ENCODE data around the gene EEFSEC.

The EEFSEC gene

DNA sequence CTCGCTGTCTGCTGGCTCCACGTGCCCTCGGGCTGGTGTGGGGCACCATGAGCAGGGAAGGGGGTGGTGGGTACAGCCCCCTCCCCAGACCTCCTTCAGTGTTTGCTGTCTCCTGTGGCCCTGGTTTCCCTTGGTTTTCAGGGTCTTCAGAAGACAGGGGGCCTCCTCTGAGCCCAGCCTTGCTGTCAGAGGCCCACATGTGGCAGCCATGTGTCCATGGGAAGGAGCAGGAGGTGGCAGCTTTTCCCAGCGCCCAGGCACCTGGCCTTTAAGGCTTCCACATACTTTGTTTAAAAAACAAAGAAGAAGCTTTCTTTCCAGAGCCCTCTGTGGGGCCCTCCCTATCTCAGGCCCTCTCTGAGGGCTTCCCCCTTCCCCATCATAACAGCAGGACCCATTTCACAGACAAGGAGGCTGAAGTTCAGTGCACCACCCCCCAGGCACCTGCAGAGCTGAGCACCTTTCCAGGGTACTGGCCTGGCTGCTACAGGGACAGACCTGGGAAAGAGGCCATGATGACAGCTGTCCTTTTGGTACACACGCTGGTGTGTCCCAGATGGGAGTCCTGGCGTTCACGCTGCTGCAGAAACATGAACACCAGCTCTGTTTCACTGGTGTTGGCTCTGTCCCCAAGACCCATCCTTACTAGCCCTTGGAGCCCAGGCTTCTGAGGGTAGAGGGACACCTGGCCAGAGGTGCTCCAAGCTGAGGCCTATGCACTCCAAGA is 239.7 kb downstream of the EEFSEC start:
- DNase-seq (ENCODE audit: low spot score): no peak

DNA sequence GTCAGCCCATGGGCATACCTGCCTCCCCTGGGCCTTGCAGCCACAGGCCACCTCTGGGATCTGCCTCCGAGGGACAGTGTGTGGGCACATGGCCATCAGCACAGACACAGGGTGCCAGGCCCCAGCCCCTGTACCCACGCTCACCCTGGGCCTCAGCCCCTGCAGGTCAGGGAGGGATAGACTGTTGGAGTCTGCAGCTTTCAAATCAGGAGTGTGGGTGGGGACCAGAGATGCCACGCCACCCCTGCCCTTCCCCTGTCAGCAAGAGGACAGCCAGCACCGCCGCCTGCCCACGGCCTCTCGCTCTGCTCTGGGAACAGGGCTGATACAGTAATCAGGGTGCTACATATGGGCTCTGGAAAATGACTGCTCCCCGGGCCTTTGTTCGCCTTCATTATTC is 240.8 kb downstream of the EEFSEC start:
- no peak for DNase-seq (ENCODE audit: low spot score)

DNA sequence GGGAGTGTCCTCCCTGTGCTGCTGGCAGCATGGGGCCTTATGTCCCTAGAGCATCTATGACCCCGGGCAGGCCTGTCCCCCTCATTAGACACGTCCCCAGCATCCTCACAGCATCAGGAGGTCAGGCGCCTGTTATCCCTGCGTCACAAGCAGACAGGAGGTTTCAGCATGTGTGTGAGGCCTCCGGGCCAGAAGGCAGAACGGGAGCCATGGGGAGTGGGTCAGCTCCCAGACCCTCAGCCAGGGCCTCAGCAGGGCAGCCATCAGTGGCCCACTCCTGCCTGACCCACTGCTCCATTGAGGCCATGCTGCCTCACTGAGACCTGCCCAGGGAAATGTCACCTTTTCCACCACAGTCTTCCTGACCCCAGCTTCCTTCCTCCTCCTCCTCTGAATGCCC is 241.8 kb downstream of the EEFSEC start:
- no peak for DNase-seq (ENCODE audit: low spot score)

DNA sequence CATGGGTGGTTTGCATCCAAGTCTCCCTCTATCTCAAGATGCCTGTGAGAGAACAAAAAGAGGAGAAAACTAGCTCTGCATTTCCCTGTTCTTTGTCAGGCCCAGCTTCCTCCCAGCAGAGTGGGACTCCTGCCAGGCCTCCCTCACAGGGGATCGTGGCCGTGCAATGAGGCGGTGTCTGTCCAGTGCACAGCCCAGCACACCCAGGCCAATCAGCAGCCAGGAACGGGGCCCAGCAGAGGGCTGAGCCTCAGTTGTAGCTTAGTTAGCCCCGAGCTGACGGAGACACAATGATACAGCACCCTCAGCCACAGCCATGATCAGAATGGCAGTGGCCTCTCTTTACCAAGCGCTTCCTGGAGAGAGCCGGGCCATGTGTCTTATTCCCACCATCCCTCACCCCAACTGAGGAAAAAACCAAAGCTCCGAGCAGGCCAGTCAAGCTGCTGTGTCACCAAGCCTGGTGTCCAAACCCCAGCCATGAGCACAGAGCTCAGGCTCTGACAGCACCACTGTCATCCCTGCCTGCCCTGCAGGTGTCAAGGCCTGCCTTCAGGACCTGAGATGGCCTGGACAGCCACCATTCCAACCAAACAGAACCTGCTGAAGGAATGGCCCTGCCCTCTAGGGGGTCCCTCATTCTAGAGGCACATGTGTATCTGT is 242.3 kb downstream of the EEFSEC start:
- peak; percentile 29 for DNase-seq (ENCODE audit: low spot score)

DNA sequence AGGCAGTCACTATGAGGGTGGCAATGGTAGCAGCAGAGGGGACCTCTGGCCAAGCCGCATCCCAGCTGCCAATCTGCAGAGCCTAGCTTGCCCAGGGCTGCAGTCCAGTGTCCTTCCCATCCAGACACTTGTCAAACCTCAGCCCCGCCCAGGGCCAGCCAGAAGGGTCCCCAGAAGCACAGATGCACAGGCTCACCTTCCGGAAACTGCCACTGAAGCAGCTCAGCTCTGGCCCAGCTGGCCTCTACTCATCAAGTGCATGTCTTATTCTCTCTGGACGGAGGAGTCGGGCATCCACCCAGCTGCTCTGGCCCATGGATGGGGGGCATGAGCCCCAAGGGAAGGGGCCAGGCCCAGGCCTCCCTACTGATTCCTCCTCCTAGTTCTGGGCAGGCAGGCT is 244.2 kb downstream of the EEFSEC start:
- DNase-seq (ENCODE audit: low spot score): no peak

DNA sequence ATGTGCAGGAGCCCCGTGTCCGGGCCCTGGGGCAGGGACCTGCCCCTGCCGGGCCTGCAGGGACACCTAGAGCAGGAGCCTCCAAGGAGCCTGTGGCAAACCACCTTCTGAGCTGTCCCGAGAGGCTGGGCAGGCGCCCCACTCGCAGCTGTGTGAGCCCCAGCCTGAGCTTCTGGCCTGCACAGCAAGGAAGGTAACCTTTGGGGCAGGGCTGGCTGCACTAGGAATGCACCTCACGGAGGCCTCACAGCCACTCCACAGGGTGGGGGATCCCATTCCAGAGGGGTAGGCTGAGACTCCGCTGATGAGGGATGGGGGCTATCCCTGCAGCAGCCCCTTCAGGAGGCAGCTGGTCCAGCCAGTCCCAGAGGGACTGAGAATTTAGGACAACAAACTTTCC is 245.3 kb downstream of the EEFSEC start:
- DNase-seq (ENCODE audit: low spot score): no peak

DNA sequence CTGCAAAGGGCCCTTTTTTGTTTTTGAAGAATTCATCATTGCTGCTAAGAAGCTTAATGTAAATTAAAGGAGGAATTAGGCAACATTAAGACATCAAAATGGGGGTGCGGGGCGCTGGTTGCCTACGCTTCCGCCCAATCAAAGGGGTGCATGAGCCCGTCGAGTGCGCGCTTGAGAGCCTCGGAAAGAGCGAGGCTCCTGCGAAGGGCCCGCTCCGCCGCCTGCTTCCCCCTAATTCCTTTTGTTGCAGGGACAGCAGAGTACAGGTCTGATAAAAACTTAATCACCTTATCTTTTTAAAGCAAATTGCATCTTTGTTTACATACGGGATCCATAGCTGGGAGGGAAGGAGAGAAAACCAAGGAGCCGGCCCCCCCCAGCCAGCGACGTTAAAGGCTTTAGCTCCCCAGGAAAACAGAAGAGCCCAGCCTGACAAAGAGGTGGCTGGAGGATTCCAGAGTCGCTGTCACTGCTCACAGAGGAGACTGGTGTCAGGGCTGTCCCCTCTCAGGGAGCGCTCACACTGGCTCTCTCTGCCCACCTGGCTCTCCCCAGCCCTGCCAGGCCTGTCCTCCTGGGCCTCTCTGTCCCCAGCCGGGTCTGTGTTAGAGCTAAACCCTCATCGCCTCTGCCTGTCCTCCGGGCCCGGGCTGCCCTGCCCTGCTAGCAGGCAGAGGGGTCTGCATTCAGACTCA is 246.1 kb downstream of the EEFSEC start:
- no peak for DNase-seq (ENCODE audit: low spot score)

DNA sequence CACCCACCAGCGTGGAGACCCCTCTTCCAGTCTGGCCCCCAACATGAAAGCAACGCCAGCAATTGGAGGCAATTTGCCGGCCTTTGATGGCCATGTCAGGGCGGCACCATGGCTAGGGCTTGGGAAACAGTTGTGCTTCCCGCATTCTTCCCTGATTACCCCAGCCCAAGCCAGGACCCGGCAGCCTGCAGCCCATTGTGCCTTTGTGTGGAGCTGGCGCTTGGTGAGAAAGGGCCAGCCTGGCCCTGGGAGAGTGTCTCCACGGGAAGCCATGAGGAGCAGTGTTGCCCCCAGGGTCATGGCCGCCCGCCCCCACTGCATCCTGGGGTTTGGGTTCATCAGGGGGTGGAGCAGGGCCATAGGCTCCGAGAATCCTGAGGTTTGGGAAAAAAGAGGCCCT is 247.4 kb downstream of the EEFSEC start:
- DNase-seq (ENCODE audit: low spot score): no peak

DNA sequence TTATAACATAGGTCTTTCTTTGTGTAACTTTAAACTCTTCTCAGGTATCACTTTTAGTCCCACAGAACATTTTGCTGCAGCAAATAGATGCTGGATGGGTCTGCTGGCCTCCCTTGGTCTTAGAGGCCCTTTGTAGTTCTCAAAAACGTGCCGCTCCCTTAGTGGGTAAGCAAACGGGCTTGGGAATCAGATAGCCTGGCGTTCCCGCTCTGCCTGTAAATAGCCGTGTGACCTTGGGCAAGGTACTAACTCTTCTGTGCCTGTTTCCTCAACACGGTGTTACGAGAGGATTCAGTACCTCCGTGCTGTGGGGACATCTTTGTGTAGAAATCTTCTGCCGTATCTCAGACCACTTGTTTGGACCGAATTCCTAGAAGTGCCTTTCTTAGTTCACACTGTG is 249.0 kb downstream of the EEFSEC start:
- no peak for DNase-seq (ENCODE audit: low spot score)

DNA sequence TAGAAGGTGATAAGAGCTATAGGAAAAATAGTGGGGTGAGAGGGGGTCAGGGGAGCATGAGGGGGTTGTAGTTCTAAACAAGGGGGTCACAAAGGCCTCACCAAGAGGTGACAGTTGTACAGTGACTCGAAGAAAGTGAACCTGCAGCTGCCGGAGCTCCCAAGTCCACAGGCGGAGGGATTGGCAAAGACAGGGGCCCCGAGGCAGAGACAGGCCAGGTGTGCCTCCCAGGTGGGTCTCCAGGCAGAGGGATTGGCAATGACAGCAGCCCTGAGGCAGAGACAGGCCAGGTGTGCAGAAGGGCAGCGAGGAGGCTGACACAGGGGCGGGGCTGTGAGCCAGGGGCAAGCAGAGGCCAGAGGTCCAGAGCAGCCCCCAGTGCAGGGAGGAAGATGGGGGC is 249.7 kb downstream of the EEFSEC start:
- no peak for DNase-seq (ENCODE audit: low spot score)

DNA sequence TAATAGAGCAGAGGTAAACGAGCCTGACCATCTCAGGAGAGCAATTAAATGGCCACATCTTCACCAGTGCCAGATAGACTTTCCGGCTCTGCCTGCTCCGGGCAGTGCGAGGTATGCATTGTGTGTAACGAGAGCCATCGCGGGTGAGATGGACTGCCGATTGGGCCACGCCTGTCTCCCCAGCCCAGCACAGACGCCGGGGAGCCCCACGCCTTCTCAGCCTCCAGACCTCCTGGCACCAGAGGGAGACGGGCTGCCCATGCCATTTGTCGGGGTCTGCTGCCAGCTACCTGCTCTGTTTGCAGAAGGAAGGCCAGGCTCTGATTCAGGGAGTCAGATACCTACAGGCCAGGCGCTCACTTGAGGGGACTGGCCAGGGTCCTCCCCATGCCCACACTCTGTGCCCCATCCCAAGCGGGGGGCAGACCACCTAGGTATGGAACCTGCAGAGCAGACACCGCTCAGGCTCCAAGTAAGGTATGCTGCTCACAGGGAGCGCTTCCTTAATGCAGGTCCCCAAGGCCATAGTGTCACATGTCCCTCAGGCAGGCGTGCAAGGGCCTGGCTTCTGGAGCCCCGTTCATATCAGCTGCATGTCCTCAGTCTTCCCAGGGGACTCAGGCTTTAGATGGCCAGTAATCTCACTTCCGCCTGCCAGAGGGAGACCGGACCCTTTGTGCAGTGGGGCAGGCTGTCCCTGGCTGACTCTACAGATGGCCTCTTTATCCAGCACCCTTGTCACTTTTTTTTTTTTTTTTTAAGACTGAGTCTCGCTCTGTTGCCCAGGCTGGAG is 251.2 kb downstream of the EEFSEC start:
- DNase-seq (ENCODE audit: low spot score): no peak

DNA sequence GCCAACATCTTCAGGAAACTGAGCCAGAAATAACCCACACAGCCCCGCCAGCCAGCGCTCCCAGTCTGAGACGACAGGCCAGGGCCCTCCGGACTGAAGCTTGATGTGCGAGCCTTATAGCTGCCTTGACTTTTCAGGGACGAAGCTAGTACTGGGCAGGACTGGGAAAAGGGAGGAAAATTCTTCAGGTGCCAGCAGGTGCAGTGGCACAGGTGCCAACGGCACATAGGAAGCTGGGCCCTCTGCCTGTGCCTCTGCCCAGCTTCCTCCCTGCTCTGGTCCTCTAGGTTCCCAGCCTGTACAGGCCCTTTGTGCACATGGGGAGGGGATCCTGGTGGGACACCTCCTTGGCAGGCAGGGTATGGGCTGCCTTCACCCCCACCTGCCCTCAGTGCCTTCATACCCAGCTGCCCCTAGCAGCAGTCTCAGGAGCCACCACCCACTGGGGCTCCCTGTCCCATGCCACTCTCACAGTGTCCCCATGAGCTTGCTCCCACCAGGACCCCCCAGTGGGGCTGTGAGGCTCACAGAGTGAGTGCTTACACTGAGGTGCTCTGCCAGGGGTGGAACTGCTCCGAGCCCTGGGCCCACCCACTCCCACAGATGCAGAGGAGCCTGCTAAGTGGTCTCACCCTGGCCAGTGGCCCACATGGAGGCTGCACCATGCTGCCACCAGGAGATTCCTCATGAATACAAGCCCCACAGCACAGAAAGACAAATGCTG is 252.4 kb downstream of the EEFSEC start:
- DNase-seq (ENCODE audit: low spot score): no peak

DNA sequence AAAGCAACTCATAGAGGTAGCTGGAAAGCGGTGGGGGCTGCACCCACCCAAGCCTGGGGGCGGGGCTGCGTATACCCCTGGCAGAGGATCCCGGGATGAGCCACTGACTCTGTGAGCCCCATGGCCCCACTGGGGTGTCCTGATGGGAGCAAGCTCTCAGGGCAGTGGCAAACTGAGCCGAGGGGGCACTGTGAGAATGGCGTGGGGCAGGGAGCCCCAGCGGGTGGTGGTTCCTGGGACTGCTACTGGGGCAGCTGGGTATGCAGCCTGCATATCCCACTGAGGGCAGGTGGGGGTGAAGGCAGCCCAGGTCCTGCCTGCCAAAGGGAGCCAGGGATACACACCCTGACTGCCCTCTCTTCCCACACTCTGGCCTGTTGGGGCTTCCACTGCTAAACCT is 254.0 kb downstream of the EEFSEC start:
- DNase-seq (ENCODE audit: low spot score): no peak

DNA sequence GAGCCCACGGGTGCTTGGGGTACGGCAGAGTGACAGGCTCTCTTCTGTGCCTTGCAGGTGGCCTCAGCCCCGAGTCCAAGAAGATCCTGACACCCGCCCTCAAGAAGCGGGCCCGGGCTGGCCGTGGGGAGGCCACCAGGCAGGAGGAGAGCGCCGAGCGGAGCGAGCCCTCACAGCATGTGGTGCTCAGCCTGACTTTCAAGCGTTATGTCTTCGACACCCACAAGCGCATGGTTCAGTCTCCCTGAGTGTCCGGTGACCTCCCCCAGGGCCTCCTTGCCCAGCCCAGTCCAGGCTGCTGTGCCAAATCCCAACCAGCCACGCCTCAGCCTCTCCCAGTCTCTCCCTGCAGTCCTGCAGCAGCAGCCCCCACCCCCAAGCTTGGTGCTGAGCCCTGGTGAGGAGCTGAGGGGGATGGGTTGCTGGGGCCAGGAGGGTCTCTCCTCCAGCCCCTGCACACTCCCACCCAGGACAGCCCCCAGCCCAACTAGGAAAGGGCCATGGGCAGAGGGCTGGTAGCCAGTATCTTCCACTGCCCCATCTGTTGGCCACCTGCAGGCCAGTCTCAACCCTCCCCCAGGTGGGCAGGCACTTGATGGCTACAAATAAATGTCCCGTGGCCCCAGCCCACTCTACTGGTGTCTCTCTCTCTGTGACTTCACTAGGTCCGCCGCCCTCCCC is 254.9 kb downstream of the EEFSEC start:
- DNase-seq (ENCODE audit: low spot score): no peak

DNA sequence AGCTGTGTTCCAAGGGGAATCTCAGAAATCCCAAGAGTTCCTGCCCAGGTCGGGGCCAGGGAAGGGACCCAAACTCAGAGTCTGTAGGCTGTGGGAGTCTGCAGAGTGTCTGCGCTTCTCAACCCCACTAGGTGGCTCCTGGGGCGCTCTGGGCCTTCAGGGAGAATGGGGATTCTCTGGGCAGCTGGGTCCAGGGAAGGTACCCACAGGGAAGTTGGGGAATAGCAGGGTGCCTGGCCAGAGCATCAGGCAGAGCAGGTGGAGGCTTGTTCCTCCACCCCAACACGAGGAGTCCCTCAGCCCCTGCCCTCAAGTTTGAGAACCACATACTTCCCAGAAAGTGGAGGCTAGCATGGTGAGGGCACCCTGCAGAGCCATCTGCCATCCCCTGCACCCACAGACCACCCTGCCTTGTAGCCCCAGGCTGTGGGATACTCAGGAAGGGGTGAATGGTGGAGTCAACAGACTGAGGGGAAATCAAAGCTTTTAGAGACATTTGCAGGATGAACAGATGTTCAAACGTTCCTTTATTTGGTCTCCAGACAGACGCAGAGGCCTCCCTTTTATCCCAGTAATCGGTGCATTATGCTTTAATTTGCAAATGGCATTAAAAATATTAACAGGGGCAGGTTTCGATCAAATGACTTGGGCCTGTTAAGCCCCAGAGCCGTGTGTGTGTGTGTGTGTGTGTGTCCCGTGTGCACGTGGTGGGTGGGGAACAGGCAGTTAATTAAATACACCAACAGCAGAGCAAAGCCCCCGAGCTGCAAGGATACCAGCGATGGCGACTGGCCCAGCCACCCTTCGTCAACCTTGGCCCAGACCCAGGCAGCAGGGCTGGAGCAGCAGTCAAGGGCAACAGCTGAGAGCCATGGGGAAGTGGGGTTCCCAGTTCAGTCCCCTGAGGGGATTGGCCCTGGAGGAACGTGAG is 255.7 kb downstream of the EEFSEC start:
- no peak for DNase-seq (ENCODE audit: low spot score)

DNA sequence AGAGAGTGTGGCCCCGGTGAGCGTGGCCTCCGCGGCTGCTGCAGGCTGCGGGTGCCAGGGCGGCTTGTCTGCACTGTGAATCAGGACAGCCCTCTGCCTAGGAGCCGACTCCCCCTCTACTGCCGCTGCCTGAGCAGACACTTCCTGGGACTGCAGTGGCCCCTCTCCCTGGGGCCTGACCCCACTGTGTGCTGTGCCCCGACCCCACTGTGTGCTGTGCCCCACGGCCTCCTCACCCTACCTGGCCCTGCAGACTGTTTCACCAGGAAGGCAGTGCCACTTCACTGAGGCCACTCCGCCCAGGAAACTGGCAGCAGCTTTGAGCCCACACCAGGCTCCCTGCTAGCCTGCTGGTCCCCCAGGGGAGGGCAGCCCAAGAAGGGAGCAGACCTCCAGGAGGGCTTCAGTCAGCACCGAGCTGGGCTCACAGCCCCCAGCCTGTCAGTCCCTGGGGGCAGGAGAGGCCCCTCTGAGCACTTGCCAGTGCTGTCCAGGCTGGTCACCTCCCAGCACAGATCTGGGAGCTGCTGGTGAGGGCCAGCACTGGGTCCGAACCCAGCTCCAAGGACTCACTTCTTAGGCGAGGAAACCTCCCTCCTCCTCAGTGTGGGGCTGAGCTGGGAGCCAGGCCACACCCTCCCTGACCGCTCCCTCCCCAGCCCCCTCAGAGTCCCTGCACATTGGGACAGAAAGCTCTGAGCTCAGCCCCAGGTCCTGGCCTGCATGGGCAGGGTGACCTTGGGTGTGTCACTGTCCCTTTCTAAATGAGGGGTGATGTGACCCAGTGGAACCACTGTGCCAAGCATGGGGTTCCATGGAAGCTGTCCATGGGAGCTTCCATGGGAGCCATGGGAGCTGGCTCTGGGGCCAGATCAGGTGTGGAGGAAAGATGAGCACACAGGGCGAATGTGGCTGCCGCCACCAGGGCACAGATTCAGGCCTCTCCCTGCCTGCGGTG is 256.6 kb downstream of the EEFSEC start:
- DNase-seq (ENCODE audit: low spot score): no peak

DNA sequence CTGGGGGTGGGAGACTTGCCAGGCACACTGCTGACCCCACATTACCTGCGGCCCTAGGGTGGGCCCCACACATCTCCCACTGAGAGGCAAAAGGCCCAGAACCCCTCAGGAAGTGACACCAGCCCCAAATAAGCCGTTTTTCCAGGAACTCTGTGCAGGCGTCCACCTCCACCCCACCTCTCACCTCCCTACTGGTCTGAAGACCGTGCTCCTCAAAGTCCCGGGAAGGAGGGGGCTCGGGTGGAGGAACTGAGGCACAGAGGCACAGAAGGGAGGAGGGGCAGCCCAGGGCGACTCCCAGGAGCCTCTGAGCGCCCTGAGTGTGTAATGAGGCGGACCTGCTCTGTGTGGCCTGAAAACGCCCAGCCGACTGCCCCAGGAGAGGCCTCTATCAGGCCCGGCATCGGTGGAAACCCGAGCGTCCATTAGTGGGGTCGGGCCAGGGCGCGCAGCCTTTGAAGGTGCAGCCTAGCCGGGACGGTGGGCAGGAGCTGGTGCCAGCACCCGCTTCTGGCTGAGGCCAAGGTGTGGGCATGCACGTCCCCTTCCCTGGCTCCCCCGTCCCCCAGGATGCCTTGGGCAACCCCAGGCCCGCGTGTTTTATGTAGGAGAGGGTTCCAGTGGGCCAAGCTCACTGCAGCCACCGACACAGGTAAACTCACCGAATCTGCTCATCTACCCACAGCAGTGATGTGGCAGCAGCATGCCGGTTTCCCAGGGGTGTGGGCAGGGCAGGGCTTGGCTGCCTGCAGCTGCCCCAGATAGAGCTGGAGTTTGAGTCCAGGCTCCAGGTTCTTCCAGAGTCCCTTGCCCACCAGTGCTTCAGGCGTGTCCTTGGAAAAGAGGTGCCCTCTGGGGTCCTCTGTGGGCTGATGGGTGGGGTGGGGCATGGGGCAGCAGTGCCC is 257.6 kb downstream of the EEFSEC start:
- DNase-seq (ENCODE audit: low spot score): no peak

DNA sequence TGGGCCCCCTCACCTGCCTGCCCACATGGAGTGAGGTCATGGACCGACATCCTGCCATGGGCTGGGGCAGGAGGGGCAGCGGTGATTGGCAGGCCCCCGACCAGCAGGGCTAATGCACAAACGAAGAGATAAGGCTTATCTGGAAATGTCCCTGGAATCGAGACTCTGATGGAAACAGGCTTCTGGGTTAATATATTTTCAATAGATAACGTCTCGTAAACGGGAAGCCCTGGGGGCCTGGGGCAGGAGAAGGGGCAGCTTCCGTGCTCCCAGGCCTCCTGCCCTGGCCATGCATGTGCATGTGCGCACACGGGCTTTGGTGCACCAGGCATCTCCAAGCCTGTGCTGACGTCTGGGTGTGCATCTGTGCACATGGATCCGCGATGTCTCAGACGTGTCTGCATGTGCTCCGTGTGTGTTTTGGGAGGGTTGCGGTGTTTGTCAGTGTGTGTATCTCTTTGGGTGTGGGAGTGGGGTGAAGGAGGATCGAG is 258.3 kb downstream of the EEFSEC start:
- no peak for DNase-seq (ENCODE audit: low spot score)

Measured in AG08395 (cell line).